Measurements from ENCODE around the gene GADL1.

GADL1 gene

GRCh38 chr3:30933478-30934207 is 39.2 kb upstream of the GADL1 start:
- DNase-seq (ENCODE audit: low spot score): no peak
- in situ Hi-C loops (cut with MboI; ENCODE audit: low pct_unique_long_range_greater_than_20kb, low sequenced_read_pairs, unreplicated experiment): no loop called here
- TF ChIP-seq, protein P1, sequence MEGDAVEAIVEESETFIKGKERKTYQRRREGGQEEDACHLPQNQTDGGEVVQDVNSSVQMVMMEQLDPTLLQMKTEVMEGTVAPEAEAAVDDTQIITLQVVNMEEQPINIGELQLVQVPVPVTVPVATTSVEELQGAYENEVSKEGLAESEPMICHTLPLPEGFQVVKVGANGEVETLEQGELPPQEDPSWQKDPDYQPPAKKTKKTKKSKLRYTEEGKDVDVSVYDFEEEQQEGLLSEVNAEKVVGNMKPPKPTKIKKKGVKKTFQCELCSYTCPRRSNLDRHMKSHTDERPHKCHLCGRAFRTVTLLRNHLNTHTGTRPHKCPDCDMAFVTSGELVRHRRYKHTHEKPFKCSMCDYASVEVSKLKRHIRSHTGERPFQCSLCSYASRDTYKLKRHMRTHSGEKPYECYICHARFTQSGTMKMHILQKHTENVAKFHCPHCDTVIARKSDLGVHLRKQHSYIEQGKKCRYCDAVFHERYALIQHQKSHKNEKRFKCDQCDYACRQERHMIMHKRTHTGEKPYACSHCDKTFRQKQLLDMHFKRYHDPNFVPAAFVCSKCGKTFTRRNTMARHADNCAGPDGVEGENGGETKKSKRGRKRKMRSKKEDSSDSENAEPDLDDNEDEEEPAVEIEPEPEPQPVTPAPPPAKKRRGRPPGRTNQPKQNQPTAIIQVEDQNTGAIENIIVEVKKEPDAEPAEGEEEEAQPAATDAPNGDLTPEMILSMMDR (IDR thresholded peaks at IDR 0.05; ENCODE audit: extremely low read depth, insufficient read depth, missing control alignments): no peak

DNA sequence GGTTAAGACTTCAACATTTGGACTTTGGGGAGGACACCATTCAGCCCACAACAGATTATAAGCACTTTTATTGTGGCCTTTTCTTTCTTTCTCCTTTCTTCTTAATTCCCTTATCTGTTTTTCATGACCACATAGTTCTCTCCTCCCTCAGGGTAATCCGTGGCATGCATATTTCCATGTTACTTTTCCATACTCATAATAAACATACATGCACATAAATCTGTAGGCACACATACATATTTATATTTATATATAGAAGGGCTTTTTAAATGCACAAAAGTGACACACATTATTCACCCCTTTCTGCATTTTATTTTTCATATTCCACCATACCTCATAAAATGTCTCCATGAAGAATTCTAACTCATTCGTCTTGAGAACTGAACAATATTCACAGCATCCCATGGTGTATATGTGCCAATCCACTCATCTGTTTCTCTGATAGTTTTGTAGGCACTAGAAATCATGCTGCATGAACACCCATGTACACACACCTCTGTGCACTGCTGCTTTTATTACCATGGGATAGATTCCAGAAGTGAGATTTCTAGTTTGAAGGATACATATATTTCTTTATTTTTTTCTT is 38.1 kb upstream of the GADL1 start:
- in situ Hi-C loops (cut with MboI; ENCODE audit: low pct_unique_long_range_greater_than_20kb, low sequenced_read_pairs, unreplicated experiment): no loop called here
- no peak for DNase-seq (ENCODE audit: low spot score)
- TF ChIP-seq, protein P1 (IDR thresholded peaks at IDR 0.05; ENCODE audit: extremely low read depth, insufficient read depth, missing control alignments): no peak

GRCh38 chr3:30924763-30925162 is 30.3 kb upstream of the GADL1 start:
- in situ Hi-C loops (cut with MboI; ENCODE audit: low pct_unique_long_range_greater_than_20kb, low sequenced_read_pairs, unreplicated experiment): no loop called here

GRCh38 chr3:30919564-30919963 is 25.1 kb upstream of the GADL1 start:
- TF ChIP-seq, protein P1 (IDR thresholded peaks at IDR 0.05; ENCODE audit: extremely low read depth, insufficient read depth, missing control alignments): no peak
- in situ Hi-C loops (cut with MboI; ENCODE audit: low pct_unique_long_range_greater_than_20kb, low sequenced_read_pairs, unreplicated experiment): no loop called here
- DNase-seq (ENCODE audit: low spot score): no peak

More at GRCh38 chr3:30924763-30925162, 30.3 kb upstream of the GADL1 start:
- no peak for DNase-seq (ENCODE audit: low spot score)
- TF ChIP-seq, protein P1 (IDR thresholded peaks at IDR 0.05; ENCODE audit: extremely low read depth, insufficient read depth, missing control alignments): no peak

- DNase-seq (ENCODE audit: low spot score): no peak
- TF ChIP-seq, protein P1 (IDR thresholded peaks at IDR 0.05; ENCODE audit: extremely low read depth, insufficient read depth, missing control alignments): no peak
- in situ Hi-C loops (cut with MboI; ENCODE audit: low pct_unique_long_range_greater_than_20kb, low sequenced_read_pairs, unreplicated experiment): no loop called here
Measured at GRCh38 chr3:30918761-30919160, 24.3 kb upstream of the GADL1 start.

GRCh38 chr3:30915782-30916181 is 21.3 kb upstream of the GADL1 start:
- TF ChIP-seq, protein P1 (IDR thresholded peaks at IDR 0.05; ENCODE audit: extremely low read depth, insufficient read depth, missing control alignments): no peak
- no peak for DNase-seq (ENCODE audit: low spot score)
- in situ Hi-C loops (cut with MboI; ENCODE audit: low pct_unique_long_range_greater_than_20kb, low sequenced_read_pairs, unreplicated experiment): no loop called here
